Naive B cell (primary cell): ENCODE results near the gene DLL4. TPM values are rescaled to one million over a fixed set of nuclear protein-coding genes. Genes with fewer than 3 reads are reported as not detected.

Experiments used
- ATAC-seq, 2 donors: fragments of 150-1000 bp; cut with Tn5 transposase; 2 replicates each; pipeline ENCODE4 v1.10.0; 2021; ENCODE audit warnings: low read depth in 2 of 2, mild to moderate bottlenecking in 2 of 2, moderate library complexity in 2 of 2
- DNase-seq: peaks from one replicate; pipeline ENCODE4 v3.0.0; 2022
- H3K27ac Mint-ChIP-seq, 6 donors: one replicate each; pipeline ENCODE4 v1.8.0; 2020 to 2022; ENCODE audit warnings: mild to moderate bottlenecking in 6 of 6, mixed read lengths in 6 of 6, moderate library complexity in 5 of 6, inconsistent platforms in 2 of 6
- H3K27me3 Mint-ChIP-seq, 3 donors: one replicate each; pipeline ENCODE4 v1.8.0; 2021 to 2022; ENCODE audit warnings: mixed read lengths in 3 of 3, mild to moderate bottlenecking in 1 of 3
- H3K36me3 Mint-ChIP-seq, 2 donors: one replicate each; pipeline ENCODE4 v1.8.0; 2020 to 2022; ENCODE audit warnings: mixed read lengths in 2 of 2, inconsistent platforms in 1 of 2, mild to moderate bottlenecking in 1 of 2
- H3K4me1 Mint-ChIP-seq, 3 donors: one replicate each; pipeline ENCODE4 v1.8.0; 2020 to 2022; ENCODE audit warnings: mixed read lengths in 3 of 3, inconsistent platforms in 1 of 3, mild to moderate bottlenecking in 1 of 3, moderate library complexity in 1 of 3
- H3K4me3 Mint-ChIP-seq, 8 donors: one replicate each; pipeline ENCODE4 v1.8.0; 2020 to 2022; ENCODE audit warnings: mild to moderate bottlenecking in 8 of 8, mixed read lengths in 8 of 8, moderate library complexity in 8 of 8, inconsistent platforms in 2 of 8
- H3K9me3 Mint-ChIP-seq, 7 donors: one replicate each; pipeline ENCODE4 v1.8.0; 2020 to 2022; ENCODE audit warnings: mixed read lengths in 7 of 7, mild to moderate bottlenecking in 5 of 7, inconsistent platforms in 2 of 7, moderate library complexity in 1 of 7
- polyA plus RNA-seq, 6 donors: library from polyadenylated mRNA; unstranded; fragments of 300-500 nt; fragmentation: Illumina TruSeq; gene quantifications; one replicate each; pipeline ENCODE4 v1.2.3, GENCODE V29; 2021; ENCODE audit warnings: low read depth in 6 of 6

DLL4 gene
- polyA plus RNA-seq, 6 donors from 2014 or later, result not detected

- no peak for ATAC-seq
- Mint-ChIP-seq H3K9me3 (peaks cover 0 to 2% (median 0%) of the 10 kb centered on the region in 7 donors), H3K27ac (no peak overlapping the region), H3K4me1 (peaks cover 26 to 30% (median 27%) of the 10 kb centered on the region in 3 donors), H3K4me3 (peak overlapping the region in 1 of 8 donors; percentile 35), H3K27me3 (peaks cover 34 to 43% (median 41%) of the 10 kb centered on the region in 3 donors), H3K36me3 (peaks cover 0 to 8% of the 10 kb centered on the region in 2 donors)
- no peak for DNase-seq
Observed at GRCh38 chr15:40934457-40934856, 5.3 kb downstream of the DLL4 start.

- H3K36me3 Mint-ChIP-seq, result no peaks in the 10 kb centered on the region
- H3K4me3 Mint-ChIP-seq, result no peak overlapping the region
- H3K27ac Mint-ChIP-seq, result no peak overlapping the region
- no peak for DNase-seq
- H3K9me3 Mint-ChIP-seq, result no peaks in the 10 kb centered on the region
- peaks cover 20 to 27% (median 24%) of the 10 kb centered on the region in 3 donors for H3K27me3 Mint-ChIP-seq
- ATAC-seq, result no peak
- H3K4me1 Mint-ChIP-seq, result peaks cover 23 to 30% (median 24%) of the 10 kb centered on the region in 3 donors
Observed at GRCh38 chr15:40936234-40936708, 7.1 kb downstream of the DLL4 start.

- Mint-ChIP-seq H3K36me3 (no peaks in the 10 kb centered on the region), H3K27me3 (peaks cover 13 to 20% (median 17%) of the 10 kb centered on the region in 3 donors), H3K4me1 (peaks cover 22 to 26% (median 25%) of the 10 kb centered on the region in 3 donors), H3K9me3 (no peaks in the 10 kb centered on the region), H3K4me3 (no peak overlapping the region), H3K27ac (peak overlapping the region in 1 of 6 donors; percentile 15)
- DNase-seq, result no peak
- peak; percentile 16 to 20 for ATAC-seq
Observed at GRCh38 chr15:40936709-40937666, 7.8 kb downstream of the DLL4 start.

- Mint-ChIP-seq H3K9me3 (no peaks in the 10 kb centered on the region), H3K36me3 (no peaks in the 10 kb centered on the region), H3K27me3 (peaks cover 7 to 10% (median 8%) of the 10 kb centered on the region in 3 donors), H3K4me3 (peak overlapping the region in 1 of 8 donors; percentile 44), H3K4me1 (peaks cover 25 to 33% (median 31%) of the 10 kb centered on the region in 3 donors), H3K27ac (peak overlapping the region in 2 of 6 donors; percentile 1 to 46)
- ATAC-seq (no peak), DNase-seq (no peak)
Observed at GRCh38 chr15:40937762-40938535, 8.8 kb downstream of the DLL4 start.

- DNase-seq (no peak), ATAC-seq (no peak)
- Mint-ChIP-seq H3K27ac (peak overlapping the region in 2 of 6 donors; percentile 1 to 46), H3K27me3 (peaks cover 2 to 4% (median 3%) of the 10 kb centered on the region in 3 donors), H3K9me3 (no peaks in the 10 kb centered on the region), H3K4me3 (no peak overlapping the region), H3K36me3 (no peaks in the 10 kb centered on the region), H3K4me1 (peaks cover 31 to 37% (median 34%) of the 10 kb centered on the region in 3 donors)
Observed at GRCh38 chr15:40938536-40938870, 9.4 kb downstream of the DLL4 start.

GRCh38 chr15:40940296-40940801, 11.2 kb downstream of the DLL4 start:
- Mint-ChIP-seq H3K4me1 (peaks cover 36 to 42% (median 42%) of the 10 kb centered on the region in 3 donors), H3K4me3 (peak overlapping the region; percentile 44 to 87 (median 75)), H3K27me3 (no peaks in the 10 kb centered on the region), H3K36me3 (no peaks in the 10 kb centered on the region), H3K9me3 (no peaks in the 10 kb centered on the region), H3K27ac (peak overlapping the region in 5 of 6 donors; percentile 6 to 82 (median 23))
- DNase-seq (no peak), ATAC-seq (no peak)

- Mint-ChIP-seq H3K36me3 (no peaks in the 10 kb centered on the region), H3K9me3 (no peaks in the 10 kb centered on the region), H3K27me3 (peaks cover 0 to 3% (median 0%) of the 10 kb centered on the region in 3 donors), H3K4me3 (peak overlapping the region; percentile 44 to 87 (median 75)), H3K27ac (no peak overlapping the region), H3K4me1 (peaks cover 36 to 42% (median 42%) of the 10 kb centered on the region in 3 donors)
- no peak for ATAC-seq
- no peak for DNase-seq
Observed at GRCh38 chr15:40941068-40941527, 12.0 kb downstream of the DLL4 start.

GRCh38 chr15:40941528-40942336, 12.6 kb downstream of the DLL4 start:
- ATAC-seq, result peak; percentile 70 to 73
- Mint-ChIP-seq H3K4me1 (peaks cover 36 to 42% (median 42%) of the 10 kb centered on the region in 3 donors), H3K36me3 (no peaks in the 10 kb centered on the region), H3K27me3 (peaks cover 0 to 5% (median 0%) of the 10 kb centered on the region in 3 donors), H3K9me3 (no peaks in the 10 kb centered on the region), H3K4me3 (peak overlapping the region; percentile 44 to 91 (median 79)), H3K27ac (peak overlapping the region in 1 of 6 donors; percentile 70)
- peak; percentile 71 for DNase-seq

GRCh38 chr15:40942337-40942854, 13.3 kb downstream of the DLL4 start:
- Mint-ChIP-seq H3K36me3 (no peaks in the 10 kb centered on the region), H3K4me3 (peak overlapping the region; percentile 44 to 91 (median 78)), H3K4me1 (peaks cover 32 to 42% (median 38%) of the 10 kb centered on the region in 3 donors), H3K27ac (peak overlapping the region in 2 of 6 donors; percentile 70 to 88), H3K9me3 (no peaks in the 10 kb centered on the region), H3K27me3 (peaks cover 0 to 5% (median 2%) of the 10 kb centered on the region in 3 donors)
- DNase-seq (no peak), ATAC-seq (peak; percentile 1 to 6)

GRCh38 chr15:40942878-40943277, 13.7 kb downstream of the DLL4 start:
- H3K36me3 Mint-ChIP-seq, result no peaks in the 10 kb centered on the region
- no peaks in the 10 kb centered on the region for H3K9me3 Mint-ChIP-seq
- DNase-seq (no peak), ATAC-seq (no peak)
- peaks cover 32 to 42% (median 38%) of the 10 kb centered on the region in 3 donors for H3K4me1 Mint-ChIP-seq
- H3K27ac Mint-ChIP-seq, result peak overlapping the region in 2 of 6 donors; percentile 70 to 88
- H3K27me3 Mint-ChIP-seq, result peaks cover 0 to 7% (median 6%) of the 10 kb centered on the region in 3 donors
- peak overlapping the region in 7 of 8 donors; percentile 44 to 91 (median 75) for H3K4me3 Mint-ChIP-seq

- Mint-ChIP-seq H3K27me3 (peaks cover 8 to 14% (median 13%) of the 10 kb centered on the region in 3 donors), H3K4me1 (peaks cover 32 to 40% (median 38%) of the 10 kb centered on the region in 3 donors), H3K36me3 (no peaks in the 10 kb centered on the region)
Observed at GRCh38 chr15:40943764-40944365, 14.7 kb downstream of the DLL4 start.

More at GRCh38 chr15:40943764-40944365, 14.7 kb downstream of the DLL4 start:
- no peaks in the 10 kb centered on the region for H3K9me3 Mint-ChIP-seq
- H3K4me3 Mint-ChIP-seq, result peak overlapping the region in 5 of 8 donors; percentile 22 to 91 (median 59)
- peak overlapping the region in 1 of 6 donors; percentile 34 for H3K27ac Mint-ChIP-seq
- DNase-seq (no peak), ATAC-seq (no peak)
